Right lung (tissue), 5 donors: ENCODE data around the gene PTGFRN. TPM values are rescaled to one million over a fixed set of nuclear protein-coding genes. Genes with fewer than 3 reads are reported as not detected.

ENCODE experiments used
- DNase-seq, 2 donors: peaks; one replicate each; pipeline ENCODE4 v3.0.0-alpha.2; 2013
- polyA plus RNA-seq, 5 donors: library from polyadenylated mRNA; unstranded; fragments of 120-200 nt; gene quantifications; one replicate each; pipeline versions ENCODE4 v1.2.1 to v1.2.3, GENCODE V29; 2013; ENCODE audit warnings: inconsistent platforms in 1 of 5, low replicate concordance in 1 of 5; ENCODE audit not compliant: insufficient read length in 5 of 5, insufficient read depth in 1 of 5

The PTGFRN gene
- polyA plus RNA-seq, 5 donors = 40.5 to 73.5 (median 66.1) TPM

DNA sequence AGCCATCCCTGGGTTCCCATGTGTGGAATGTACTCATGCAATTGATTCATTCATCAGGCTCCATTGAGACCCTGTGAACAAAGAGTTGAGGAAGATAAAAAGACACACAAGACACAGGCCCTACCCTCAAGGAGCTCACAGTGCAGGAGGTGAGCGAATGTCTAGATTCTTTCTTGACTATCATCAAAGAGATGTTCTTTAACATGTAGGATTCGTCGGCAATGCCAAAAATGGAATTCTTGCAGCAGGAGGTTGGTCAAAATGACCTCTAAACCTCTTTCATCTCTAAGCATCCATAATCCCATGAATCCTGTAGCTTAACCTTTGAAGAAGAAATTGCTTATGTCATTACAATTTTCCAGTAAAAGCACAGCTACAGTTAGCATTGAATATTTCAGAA, 122.5 kb downstream of the PTGFRN start:
- DNase-seq = no peak

DNA sequence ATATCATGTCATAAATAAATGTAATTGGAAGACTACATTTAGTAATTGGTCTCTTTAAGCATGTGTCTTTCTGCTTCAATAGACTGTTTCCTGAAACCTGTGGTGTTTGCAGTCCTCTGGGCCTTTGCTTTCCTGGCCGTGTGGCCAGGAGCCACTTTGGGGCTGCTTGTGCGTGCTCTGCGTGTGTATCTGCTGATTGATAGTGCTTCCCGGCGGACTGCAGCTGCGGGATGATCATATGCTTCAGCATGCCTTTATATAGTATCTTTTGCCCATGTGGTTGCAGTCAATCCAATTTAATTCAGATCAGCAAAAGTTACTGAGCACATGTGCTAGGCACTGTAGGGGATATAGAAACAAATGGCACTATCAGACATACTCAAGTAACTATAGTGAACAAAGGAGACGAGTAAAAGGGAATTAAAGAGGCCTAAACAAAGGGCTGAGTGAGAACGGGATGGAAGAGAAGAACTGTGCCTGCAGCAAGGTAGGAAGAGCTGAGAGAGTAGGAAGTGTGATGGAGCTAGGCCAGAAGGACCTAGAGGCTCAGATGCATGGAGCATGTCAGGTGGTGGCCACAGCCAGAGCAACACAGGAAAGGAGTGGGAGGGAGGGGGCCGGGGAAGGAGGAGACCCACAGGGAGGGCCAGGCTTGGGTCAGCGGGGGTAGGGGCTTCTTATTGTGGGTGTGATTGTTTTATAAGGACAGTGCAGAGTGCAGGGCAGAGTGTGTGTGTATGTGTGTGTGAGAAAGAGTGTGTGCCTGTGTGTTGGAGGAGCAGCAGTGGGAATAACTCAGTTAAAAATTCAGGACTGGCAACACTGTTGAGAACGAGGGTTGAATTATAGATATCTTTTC, 123.2 kb downstream of the PTGFRN start:
- no peak for DNase-seq

DNA sequence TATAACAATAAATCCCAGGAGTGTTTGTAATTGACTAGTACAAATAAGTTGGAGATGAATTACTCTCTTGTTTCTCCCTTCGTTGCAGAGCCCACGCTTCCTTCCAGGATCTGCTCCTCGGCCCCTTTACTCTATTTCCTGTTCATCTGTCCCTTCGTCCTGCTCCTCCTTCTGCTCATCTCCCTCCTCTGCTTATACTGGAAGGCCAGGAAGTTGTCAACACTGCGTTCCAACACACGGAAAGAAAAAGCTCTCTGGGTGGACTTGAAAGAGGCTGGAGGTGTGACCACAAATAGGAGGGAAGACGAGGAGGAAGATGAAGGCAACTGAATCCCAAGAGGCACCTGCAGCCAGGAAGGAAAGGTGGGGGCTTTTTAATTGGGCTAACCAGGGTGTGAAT, 124.1 kb downstream of the PTGFRN start:
- DNase-seq = no peak

DNA sequence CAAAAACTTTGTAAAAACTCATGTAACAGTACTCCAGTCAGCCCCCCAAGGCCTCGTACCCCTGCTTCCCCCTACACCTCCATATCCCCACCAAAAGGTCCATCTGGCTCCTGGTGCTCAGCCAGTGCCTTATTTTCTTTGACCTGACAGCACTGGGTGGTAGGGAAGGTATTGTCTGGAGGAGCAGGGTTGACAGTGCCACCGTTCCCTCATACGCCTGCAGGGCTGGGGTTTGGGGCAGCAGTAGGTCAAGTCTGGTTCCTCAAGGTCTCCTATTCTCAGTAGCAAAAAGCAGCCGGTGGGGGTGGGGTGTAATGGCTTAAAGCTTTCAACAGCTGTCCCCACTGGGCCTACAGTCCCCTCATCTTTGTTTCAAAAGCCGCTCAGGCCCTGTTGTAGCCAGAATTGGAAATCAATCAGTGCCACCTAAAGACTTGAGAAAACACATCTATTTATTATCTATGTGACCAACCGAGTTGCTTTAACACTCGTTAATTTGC, 125.1 kb downstream of the PTGFRN start:
- DNase-seq = no peak

DNA sequence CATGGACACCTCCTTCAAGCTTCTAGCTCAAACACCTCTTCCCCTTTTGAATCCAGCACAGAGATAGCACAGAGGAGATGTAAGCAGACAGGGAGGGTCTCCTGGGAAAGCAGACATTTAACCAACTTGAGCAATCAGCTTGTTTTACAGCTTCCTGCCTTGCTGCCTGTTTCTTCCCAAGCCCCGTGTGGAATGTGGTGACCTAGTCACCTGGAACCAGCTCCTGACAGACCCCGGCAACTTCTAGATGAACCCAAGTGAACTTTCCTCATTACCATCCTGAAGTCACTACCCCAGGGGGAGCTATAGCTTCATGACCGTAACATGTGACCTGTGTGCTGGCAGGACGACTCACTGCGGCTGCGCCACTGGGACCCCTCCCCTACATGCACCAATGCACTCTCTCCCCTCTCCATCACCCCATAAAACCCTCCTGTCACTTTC, 126.3 kb downstream of the PTGFRN start:
- no peak for DNase-seq

DNA sequence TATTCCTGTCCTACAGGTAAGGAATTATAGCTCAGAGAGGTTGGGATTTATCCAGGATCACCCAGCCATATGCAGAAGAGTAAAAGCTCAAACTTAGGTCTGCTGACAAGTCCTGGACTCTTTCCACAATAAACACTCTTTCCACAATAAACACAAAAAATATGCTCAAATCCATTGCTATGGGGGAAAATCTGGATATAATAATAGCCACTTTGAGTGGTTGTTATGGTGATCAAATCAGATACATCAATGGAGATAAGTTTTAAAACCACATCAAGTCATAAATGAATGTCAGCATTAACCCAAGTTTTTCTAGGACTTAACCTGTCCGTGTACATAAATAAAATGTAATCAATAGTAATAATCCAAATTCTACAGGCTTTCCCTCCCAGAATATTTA, 128.1 kb downstream of the PTGFRN start:
- DNase-seq = no peak

DNA sequence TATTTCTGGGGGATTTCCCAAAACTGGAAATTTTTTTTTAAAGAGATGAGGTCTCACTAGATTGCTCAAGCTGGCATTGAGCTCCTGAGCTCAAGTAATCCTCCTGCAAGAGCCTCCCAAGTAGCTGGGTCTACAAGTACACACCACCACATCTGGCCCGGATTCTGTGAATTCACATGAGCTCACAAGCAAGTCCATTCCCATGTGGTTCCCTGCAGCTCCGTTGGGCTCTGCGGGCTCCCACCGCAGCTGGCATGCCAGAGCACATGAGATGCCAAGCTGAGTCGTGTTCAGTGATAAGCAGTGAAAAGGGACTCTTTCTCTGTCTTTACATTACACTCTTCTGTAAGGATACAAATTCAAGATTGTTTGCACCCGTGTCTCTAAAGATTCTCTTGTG, 128.5 kb downstream of the PTGFRN start:
- no peak for DNase-seq

Other genes starting within 250 kb of the PTGFRN start
- 10 to 100 TPM; 28.8 to 52.5 (median 42.7) TPM for gene IGSF3, start 242.2 kb upstream of the PTGFRN start, polyA plus RNA-seq
- gene CD2, start 155.5 kb upstream of the PTGFRN start, polyA plus RNA-seq = under 1 TPM; 0.33 to 0.87 (median 0.50) TPM
- gene CD101, start 91.8 kb downstream of the PTGFRN start, polyA plus RNA-seq = 1 to 10 TPM; 1.3 to 2.8 (median 1.7) TPM
- 10 to 100 TPM; 15.2 to 32.7 (median 26.0) TPM for gene TTF2, start 150.4 kb downstream of the PTGFRN start, polyA plus RNA-seq
- gene TRIM45, start 211.8 kb downstream of the PTGFRN start, polyA plus RNA-seq = 10 to 100 TPM; 13.7 to 18.7 (median 17.8) TPM